ENCODE data around the gene CEBPE. TPM values are rescaled to one million over a fixed set of nuclear protein-coding genes. Genes with fewer than 3 reads are reported as not detected.

Gene CEBPE
- total and polyA plus RNA-seq, 5 experiments from 2014 or later = 0.66 to 2.4 (median 1.6) TPM

GRCh38 chr14:23141706-23142444 is 22.8 kb upstream of the CEBPE start:
- Mint-ChIP-seq H3K36me3 (peaks cover 0 to 6% (median 5%) of the 10 kb centered on the region in 3 donors), H3K4me1 (no peaks in the 10 kb centered on the region), H3K9me3 (no peaks in the 10 kb centered on the region), H3K27ac (peak overlapping the region in 1 of 10 donors; percentile 80), H3K27me3 (peaks cover 0 to 7% (median under 1%) of the 10 kb centered on the region in 5 donors), H3K4me3 (no peak overlapping the region)
- POLR2A ChIA-PET = interaction anchor here (0.6 kb wide), 1 partner anchor 45 kb away, joined by 6 read pairs; no protein-coding TSS in a partner anchor
- no peak for DNase-seq
- ATAC-seq = no peak

DNA sequence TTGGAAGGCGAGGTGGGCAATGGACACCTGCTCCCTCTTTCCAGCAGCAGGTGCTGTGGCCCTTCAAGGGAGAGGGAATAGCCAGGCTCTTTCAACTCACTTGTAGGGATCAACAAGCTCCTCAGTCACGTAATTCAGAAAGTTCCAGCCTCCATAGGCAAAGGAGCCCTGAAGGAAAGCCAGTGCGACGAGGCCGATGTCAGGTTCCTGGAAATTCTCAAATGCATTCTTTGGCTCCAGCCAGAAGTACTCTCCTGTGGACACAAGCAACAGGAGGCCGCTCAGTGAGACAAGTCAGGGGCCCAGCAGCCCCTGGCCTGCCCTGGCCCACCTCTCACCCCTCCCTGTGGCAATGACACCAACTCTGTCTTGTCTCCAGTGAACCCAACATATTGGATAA is 21.3 kb upstream of the CEBPE start:
- ATAC-seq (no peak), DNase-seq (no peak)
- Mint-ChIP-seq H3K4me3 (no peak overlapping the region), H3K9me3 (no peaks in the 10 kb centered on the region), H3K4me1 (no peaks in the 10 kb centered on the region), H3K36me3 (peaks cover 0 to 6% (median 5%) of the 10 kb centered on the region in 3 donors), H3K27me3 (peaks cover 0 to 3% (median 0%) of the 10 kb centered on the region in 5 donors), H3K27ac (no peak overlapping the region)
- POLR2A ChIA-PET = no interaction called here

DNA sequence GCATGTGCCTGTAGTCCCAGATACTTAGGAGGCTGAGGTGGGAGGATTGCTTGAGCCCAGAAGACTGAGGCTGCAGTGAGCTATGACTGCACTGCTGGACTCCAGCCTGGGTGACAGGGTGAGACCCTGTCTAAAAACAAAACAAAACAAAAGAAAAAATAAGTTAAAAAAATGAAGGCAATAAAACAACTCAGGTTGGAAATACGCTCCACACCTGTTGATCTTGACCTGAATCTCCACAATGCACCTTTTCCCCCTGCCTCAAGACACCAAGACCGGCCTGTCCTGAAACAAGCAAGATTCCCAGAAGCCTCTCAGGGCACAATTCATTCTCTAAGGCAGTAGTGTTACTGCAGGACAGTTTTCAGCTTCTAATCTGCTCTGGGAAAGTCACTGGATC is 20.8 kb upstream of the CEBPE start:
- peak overlapping the region in 1 of 10 donors; percentile 39 for H3K27ac Mint-ChIP-seq
- POLR2A ChIA-PET = no interaction called here

GRCh38 chr14:23137813-23138535 is 18.9 kb upstream of the CEBPE start:
- POLR2A ChIA-PET = no interaction called here
- Mint-ChIP-seq H3K36me3 (peaks cover 0 to 6% (median 5%) of the 10 kb centered on the region in 3 donors), H3K9me3 (no peaks in the 10 kb centered on the region), H3K4me1 (no peaks in the 10 kb centered on the region), H3K4me3 (no peak overlapping the region), H3K27ac (no peak overlapping the region), H3K27me3 (peaks cover 0 to 1% (median 0%) of the 10 kb centered on the region in 5 donors)
- DNase-seq = no peak
- ATAC-seq = no peak

More for the DNA sequence above, 20.8 kb upstream of the CEBPE start:
- no peak for DNase-seq
- Mint-ChIP-seq H3K27me3 (peaks cover 0 to 3% (median 0%) of the 10 kb centered on the region in 5 donors), H3K4me3 (no peak overlapping the region), H3K36me3 (peaks cover 0 to 6% (median 5%) of the 10 kb centered on the region in 3 donors), H3K4me1 (no peaks in the 10 kb centered on the region), H3K9me3 (no peaks in the 10 kb centered on the region)
- ATAC-seq = no peak

DNA sequence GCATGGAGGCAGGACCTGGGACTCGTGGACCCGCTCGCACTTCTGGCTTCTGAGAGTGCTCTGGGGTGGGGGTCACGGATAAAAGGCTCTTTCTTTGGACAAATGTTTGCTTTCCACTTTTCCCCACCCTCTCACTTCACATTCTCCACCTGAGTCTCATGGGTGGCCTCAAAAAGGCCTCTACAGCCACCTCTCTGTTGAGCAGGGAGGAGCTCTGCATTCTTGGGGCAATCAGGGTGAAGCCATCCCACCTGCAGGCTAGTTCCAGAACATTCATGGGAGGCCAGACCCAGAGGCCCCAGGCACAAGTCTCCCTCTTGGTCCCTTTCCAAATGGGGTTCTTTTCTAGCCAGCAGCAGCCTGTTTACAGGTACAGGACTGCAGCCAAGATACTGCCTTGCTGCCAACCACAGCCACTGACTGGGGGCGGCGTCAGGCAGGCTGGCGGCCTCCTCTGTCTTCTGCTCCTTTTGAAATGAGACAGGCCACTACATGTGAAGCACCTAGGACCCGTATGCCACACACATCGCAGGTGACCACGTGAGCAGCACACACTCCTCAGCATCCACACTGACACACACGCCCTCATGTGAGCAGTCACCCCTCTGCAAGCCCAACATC is 18.2 kb upstream of the CEBPE start:
- no peaks in the 10 kb centered on the region for H3K9me3 Mint-ChIP-seq
- DNase-seq (no peak), ATAC-seq (no peak)
- H3K4me1 Mint-ChIP-seq = no peaks in the 10 kb centered on the region
- POLR2A ChIA-PET = no interaction called here
- H3K27me3 Mint-ChIP-seq = peaks cover 0 to 1% (median 0%) of the 10 kb centered on the region in 5 donors
- H3K36me3 Mint-ChIP-seq = peaks cover 0 to 6% (median 3%) of the 10 kb centered on the region in 3 donors
- H3K4me3 Mint-ChIP-seq = no peak overlapping the region
- H3K27ac Mint-ChIP-seq = peak overlapping the region in 1 of 10 donors; percentile 39

GRCh38 chr14:23136566-23137133 is 17.6 kb upstream of the CEBPE start:
- Mint-ChIP-seq H3K36me3 (peaks cover 0 to 6% (median 3%) of the 10 kb centered on the region in 3 donors), H3K27me3 (peaks cover 0 to 1% (median 0%) of the 10 kb centered on the region in 5 donors), H3K4me3 (no peak overlapping the region), H3K4me1 (no peaks in the 10 kb centered on the region), H3K27ac (peak overlapping the region in 3 of 10 donors; percentile 22 to 70 (median 39)), H3K9me3 (no peaks in the 10 kb centered on the region)
- POLR2A ChIA-PET = no interaction called here
- no peak for ATAC-seq
- no peak for DNase-seq

GRCh38 chr14:23132970-23133369 is 13.9 kb upstream of the CEBPE start:
- no peak for DNase-seq
- Mint-ChIP-seq H3K27me3 (peaks cover 0 to 1% (median 0%) of the 10 kb centered on the region in 5 donors), H3K27ac (peak overlapping the region in 1 of 10 donors; percentile 55), H3K36me3 (peaks cover 0 to 14% (median 0%) of the 10 kb centered on the region in 3 donors), H3K4me3 (no peak overlapping the region), H3K9me3 (no peaks in the 10 kb centered on the region), H3K4me1 (peaks cover 3 to 8% (median 5%) of the 10 kb centered on the region in 4 donors)
- no peak for ATAC-seq
- POLR2A ChIA-PET = no interaction called here

- H3K36me3 Mint-ChIP-seq = peaks cover 0 to 13% (median 0%) of the 10 kb centered on the region in 3 donors
- POLR2A ChIA-PET = no interaction called here
- peaks cover 0 to 1% (median 0%) of the 10 kb centered on the region in 5 donors for H3K27me3 Mint-ChIP-seq
- peaks cover 3 to 8% (median 6%) of the 10 kb centered on the region in 4 donors for H3K4me1 Mint-ChIP-seq
- no peak overlapping the region for H3K4me3 Mint-ChIP-seq
- no peaks in the 10 kb centered on the region for H3K9me3 Mint-ChIP-seq
- DNase-seq = no peak
- no peak overlapping the region for H3K27ac Mint-ChIP-seq
- ATAC-seq = no peak
Observed at GRCh38 chr14:23131482-23131881, 12.4 kb upstream of the CEBPE start.

GRCh38 chr14:23130871-23131270 is 11.8 kb upstream of the CEBPE start:
- Mint-ChIP-seq H3K4me1 (peaks cover 3 to 8% (median 7%) of the 10 kb centered on the region in 4 donors), H3K9me3 (no peaks in the 10 kb centered on the region), H3K36me3 (peaks cover 0 to 13% (median 0%) of the 10 kb centered on the region in 3 donors), H3K4me3 (no peak overlapping the region), H3K27me3 (no peaks in the 10 kb centered on the region), H3K27ac (peak overlapping the region in 3 of 10 donors; percentile 22 to 27 (median 27))
- no peak for DNase-seq
- ATAC-seq = no peak
- POLR2A ChIA-PET = no interaction called here

- POLR2A ChIA-PET = no interaction called here
- no peak overlapping the region for H3K4me3 Mint-ChIP-seq
- DNase-seq = no peak
Observed at GRCh38 chr14:23129759-23130316, 10.8 kb upstream of the CEBPE start.

DNA sequence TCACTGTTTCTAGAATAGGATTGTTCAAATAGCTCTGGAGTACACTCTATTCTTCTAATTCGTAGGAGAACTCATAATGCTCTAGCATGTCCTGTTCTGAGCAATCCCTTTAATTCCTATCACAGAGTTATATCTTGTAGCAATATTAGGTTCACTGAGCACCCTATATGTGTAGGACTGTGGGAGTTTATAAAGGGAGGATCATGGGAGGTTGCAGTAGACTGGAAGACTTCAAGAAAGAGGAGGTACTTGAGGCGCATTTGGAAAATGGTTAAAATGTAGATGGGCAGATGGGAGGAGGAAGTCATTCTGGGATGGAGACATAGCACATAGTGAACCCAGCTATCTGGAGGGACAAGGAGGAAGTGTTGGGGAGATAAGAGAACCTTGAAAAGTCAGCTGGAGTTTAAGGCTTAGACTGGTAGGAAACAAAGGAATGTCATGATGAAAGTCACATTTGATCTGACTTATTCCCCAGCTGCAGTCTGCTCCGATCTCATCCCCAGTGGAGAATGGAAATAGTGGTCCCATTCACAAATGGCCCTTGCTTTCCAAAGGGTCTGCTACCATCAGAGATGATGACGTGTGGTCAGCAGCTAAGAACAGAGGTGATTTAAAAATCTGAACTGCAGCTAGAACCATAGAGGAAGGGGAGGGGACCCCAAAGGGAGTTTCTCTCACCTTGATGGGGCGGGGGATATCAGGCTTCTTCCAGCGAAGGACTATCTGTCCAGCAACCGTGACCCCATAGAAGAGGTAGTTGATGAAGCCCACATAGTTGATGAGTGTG is 10.1 kb upstream of the CEBPE start:
- POLR2A ChIA-PET = interaction anchor here (0.6 kb wide), 1 partner anchor 21 kb away, joined by 3 read pairs; no protein-coding TSS in a partner anchor
- H3K4me3 Mint-ChIP-seq = no peak overlapping the region
- H3K27me3 Mint-ChIP-seq = no peaks in the 10 kb centered on the region
- H3K36me3 Mint-ChIP-seq = peaks cover 0 to 13% (median 0%) of the 10 kb centered on the region in 3 donors
- DNase-seq = no peak
- no peaks in the 10 kb centered on the region for H3K9me3 Mint-ChIP-seq
- no peak for ATAC-seq
- H3K4me1 Mint-ChIP-seq = peaks cover 3 to 8% (median 7%) of the 10 kb centered on the region in 4 donors
- peak overlapping the region in 2 of 10 donors; percentile 41 to 45 for H3K27ac Mint-ChIP-seq

More at GRCh38 chr14:23129759-23130316, 10.8 kb upstream of the CEBPE start:
- ATAC-seq = no peak
- H3K4me1 Mint-ChIP-seq = peaks cover 3 to 8% (median 7%) of the 10 kb centered on the region in 4 donors
- no peaks in the 10 kb centered on the region for H3K27me3 Mint-ChIP-seq
- peak overlapping the region in 1 of 10 donors; percentile 45 for H3K27ac Mint-ChIP-seq
- H3K36me3 Mint-ChIP-seq = peaks cover 0 to 13% (median 0%) of the 10 kb centered on the region in 3 donors
- H3K9me3 Mint-ChIP-seq = no peaks in the 10 kb centered on the region
